Measurements from ENCODE around the gene PAXIP1. TPM values are rescaled to one million over a fixed set of nuclear protein-coding genes. Genes with fewer than 3 reads are reported as not detected.

Gene PAXIP1
- total RNA-seq, 1 donor from 2014 or later: 16.7 TPM

- no peaks in the 10 kb centered on the region for H3K4me1 ChIP-seq
- TF ChIP-seq CTCF (IDR thresholded peaks at IDR 0.05) (no peak), POLR2AphosphoS5 (IDR thresholded peaks at IDR 0.05; ENCODE audit: insufficient read depth in 1 of 2, low read depth in 1 of 2) (no peak), POLR2A (IDR thresholded peaks at IDR 0.05) (no peak)
- DNase-seq (ENCODE audit: extremely low spot score in 2 of 2): no peak
- no peaks in the 10 kb centered on the region for H3K9me3 ChIP-seq
- intact Hi-C loops (cut with DNase I): no loop called here
- no peaks in the 10 kb centered on the region for H3K36me3 ChIP-seq
- H3K27ac ChIP-seq: no peak overlapping the region
- H3K4me3 ChIP-seq: no peak overlapping the region
- H3K27me3 ChIP-seq: no peaks in the 10 kb centered on the region
Measured at GRCh38 chr7:154905615-154906014, 97.3 kb downstream of the PAXIP1 start.

GRCh38 chr7:154905146-154905545 is 97.8 kb downstream of the PAXIP1 start:
- H3K27ac ChIP-seq: no peak overlapping the region
- H3K4me3 ChIP-seq: no peak overlapping the region
- intact Hi-C loops (cut with DNase I): no loop called here
- H3K27me3 ChIP-seq: no peaks in the 10 kb centered on the region
- no peaks in the 10 kb centered on the region for H3K9me3 ChIP-seq
- no peaks in the 10 kb centered on the region for H3K36me3 ChIP-seq
- DNase-seq (ENCODE audit: extremely low spot score in 2 of 2): no peak
- no peaks in the 10 kb centered on the region for H3K4me1 ChIP-seq
- TF ChIP-seq POLR2A (IDR thresholded peaks at IDR 0.05) (no peak), CTCF (IDR thresholded peaks at IDR 0.05) (no peak), POLR2AphosphoS5 (IDR thresholded peaks at IDR 0.05; ENCODE audit: insufficient read depth in 1 of 2, low read depth in 1 of 2) (no peak)

GRCh38 chr7:154903083-154903731 is 99.7 kb downstream of the PAXIP1 start:
- no peak for DNase-seq (ENCODE audit: extremely low spot score in 2 of 2)
- H3K36me3 ChIP-seq: no peaks in the 10 kb centered on the region
- H3K4me3 ChIP-seq: no peak overlapping the region
- H3K4me1 ChIP-seq: no peaks in the 10 kb centered on the region
- H3K27me3 ChIP-seq: no peaks in the 10 kb centered on the region
- intact Hi-C loops (cut with DNase I): no loop called here
- H3K9me3 ChIP-seq: no peaks in the 10 kb centered on the region
- no peak overlapping the region for H3K27ac ChIP-seq
- TF ChIP-seq POLR2A (IDR thresholded peaks at IDR 0.05) (no peak), POLR2AphosphoS5 (IDR thresholded peaks at IDR 0.05; ENCODE audit: insufficient read depth in 1 of 2, low read depth in 1 of 2) (no peak)

GRCh38 chr7:154902600-154903082 is 100.3 kb downstream of the PAXIP1 start:
- Histone ChIP-seq H3K4me3 (no peak overlapping the region), H3K27ac (no peak overlapping the region)

GRCh38 chr7:154899862-154900261 is 103.1 kb downstream of the PAXIP1 start:
- Histone ChIP-seq H3K36me3 (no peaks in the 10 kb centered on the region), H3K27me3 (no peaks in the 10 kb centered on the region), H3K4me3 (no peak overlapping the region), H3K27ac (no peak overlapping the region), H3K9me3 (no peaks in the 10 kb centered on the region), H3K4me1 (no peaks in the 10 kb centered on the region)
- no peak for TF ChIP-seq POLR2AphosphoS5 (IDR thresholded peaks at IDR 0.05; ENCODE audit: insufficient read depth in 1 of 2, low read depth in 1 of 2)
- TF ChIP-seq POLR2A (IDR thresholded peaks at IDR 0.05): no peak
- TF ChIP-seq CTCF (IDR thresholded peaks at IDR 0.05): no peak
- DNase-seq (ENCODE audit: extremely low spot score in 2 of 2): no peak
- intact Hi-C loops (cut with DNase I): no loop called here

More at GRCh38 chr7:154902600-154903082, 100.3 kb downstream of the PAXIP1 start:
- intact Hi-C loops (cut with DNase I): no loop called here
- no peak for DNase-seq (ENCODE audit: extremely low spot score in 2 of 2)
- Histone ChIP-seq H3K4me1 (no peaks in the 10 kb centered on the region), H3K36me3 (no peaks in the 10 kb centered on the region), H3K9me3 (no peaks in the 10 kb centered on the region), H3K27me3 (no peaks in the 10 kb centered on the region)
- TF ChIP-seq CTCF (IDR thresholded peaks at IDR 0.05) (no peak), POLR2AphosphoS5 (IDR thresholded peaks at IDR 0.05; ENCODE audit: insufficient read depth in 1 of 2, low read depth in 1 of 2) (no peak), POLR2A (IDR thresholded peaks at IDR 0.05) (no peak)

All from vagina (tissue), 2 donors.